Upper lobe of right lung (tissue), 1 donor: ENCODE data around the gene MRPL28. TPM values are rescaled to one million over a fixed set of nuclear protein-coding genes. Genes with fewer than 3 reads are reported as not detected.

Experiments used
- ATAC-seq: fragments of 200-7000 bp; cut with Tn5 transposase; one replicate; pipeline ENCODE4 v1.9.1; 2020; ENCODE audit warnings: mild to moderate bottlenecking, moderate library complexity
- DNase-seq: peaks from one replicate; pipeline ENCODE4 v3.0.0-alpha.2; 2020
- H3K27ac ChIP-seq: fragments of 200-600 bp; one replicate; pipeline ENCODE4 v1.8.0; 2022
- H3K27me3 ChIP-seq: fragments of 200-600 bp; one replicate; pipeline ENCODE4 v1.8.0; 2022; ENCODE audit warnings: mild to moderate bottlenecking
- H3K36me3 ChIP-seq: fragments of 200-600 bp; one replicate; pipeline ENCODE4 v1.8.0; 2022
- H3K4me1 ChIP-seq: fragments of 200-600 bp; one replicate; pipeline ENCODE4 v1.8.0; 2022
- H3K4me3 ChIP-seq: fragments of 200-600 bp; one replicate; pipeline ENCODE4 v1.8.0; 2022; ENCODE audit warnings: mild to moderate bottlenecking
- H3K9me3 ChIP-seq: fragments of 200-600 bp; one replicate; pipeline ENCODE4 v1.8.0; 2022
- intact Hi-C: fragments of 100-400 bp; cut with DNase I; formaldehyde crosslinking; loops from one replicate; pipeline ENCODE4 v1.11.0; 2022
- total RNA-seq: library from RNA; stranded (reverse); fragmentation: NEBNext Ultra II Directional; extraction: Animal tissue kit (Norgen Biotek cat#: 25700); gene quantifications from one replicate; pipeline ENCODE4 v1.2.1, GENCODE V29; 2021
- TF ChIP-seq, protein P1 (sequence below): fragments of 200-600 bp; IDR thresholded peaks from one replicate; pipeline ENCODE4 v1.8.0; 2022; ENCODE audit warnings: antibody characterized with exemption
- donor health status: DM: no; HTN: yes; CAD: no; lungs with severe emphysema.

The MRPL28 gene
- total RNA-seq, 1 donor from 2014 or later: 39.0 TPM

GRCh38 chr16:376817-377418, 6.6 kb upstream of the MRPL28 start:
- no peak for ATAC-seq
- peaks cover 19% of the 10 kb centered on the region for H3K4me1 ChIP-seq
- H3K27me3 ChIP-seq: no peaks in the 10 kb centered on the region
- H3K27ac ChIP-seq: no peak overlapping the region
- H3K9me3 ChIP-seq: no peaks in the 10 kb centered on the region
- TF ChIP-seq, protein P1, sequence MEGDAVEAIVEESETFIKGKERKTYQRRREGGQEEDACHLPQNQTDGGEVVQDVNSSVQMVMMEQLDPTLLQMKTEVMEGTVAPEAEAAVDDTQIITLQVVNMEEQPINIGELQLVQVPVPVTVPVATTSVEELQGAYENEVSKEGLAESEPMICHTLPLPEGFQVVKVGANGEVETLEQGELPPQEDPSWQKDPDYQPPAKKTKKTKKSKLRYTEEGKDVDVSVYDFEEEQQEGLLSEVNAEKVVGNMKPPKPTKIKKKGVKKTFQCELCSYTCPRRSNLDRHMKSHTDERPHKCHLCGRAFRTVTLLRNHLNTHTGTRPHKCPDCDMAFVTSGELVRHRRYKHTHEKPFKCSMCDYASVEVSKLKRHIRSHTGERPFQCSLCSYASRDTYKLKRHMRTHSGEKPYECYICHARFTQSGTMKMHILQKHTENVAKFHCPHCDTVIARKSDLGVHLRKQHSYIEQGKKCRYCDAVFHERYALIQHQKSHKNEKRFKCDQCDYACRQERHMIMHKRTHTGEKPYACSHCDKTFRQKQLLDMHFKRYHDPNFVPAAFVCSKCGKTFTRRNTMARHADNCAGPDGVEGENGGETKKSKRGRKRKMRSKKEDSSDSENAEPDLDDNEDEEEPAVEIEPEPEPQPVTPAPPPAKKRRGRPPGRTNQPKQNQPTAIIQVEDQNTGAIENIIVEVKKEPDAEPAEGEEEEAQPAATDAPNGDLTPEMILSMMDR: no peak
- DNase-seq: no peak
- H3K36me3 ChIP-seq: peaks cover 51% of the 10 kb centered on the region
- intact Hi-C loops: no loop called here
- no peak overlapping the region for H3K4me3 ChIP-seq

DNA sequence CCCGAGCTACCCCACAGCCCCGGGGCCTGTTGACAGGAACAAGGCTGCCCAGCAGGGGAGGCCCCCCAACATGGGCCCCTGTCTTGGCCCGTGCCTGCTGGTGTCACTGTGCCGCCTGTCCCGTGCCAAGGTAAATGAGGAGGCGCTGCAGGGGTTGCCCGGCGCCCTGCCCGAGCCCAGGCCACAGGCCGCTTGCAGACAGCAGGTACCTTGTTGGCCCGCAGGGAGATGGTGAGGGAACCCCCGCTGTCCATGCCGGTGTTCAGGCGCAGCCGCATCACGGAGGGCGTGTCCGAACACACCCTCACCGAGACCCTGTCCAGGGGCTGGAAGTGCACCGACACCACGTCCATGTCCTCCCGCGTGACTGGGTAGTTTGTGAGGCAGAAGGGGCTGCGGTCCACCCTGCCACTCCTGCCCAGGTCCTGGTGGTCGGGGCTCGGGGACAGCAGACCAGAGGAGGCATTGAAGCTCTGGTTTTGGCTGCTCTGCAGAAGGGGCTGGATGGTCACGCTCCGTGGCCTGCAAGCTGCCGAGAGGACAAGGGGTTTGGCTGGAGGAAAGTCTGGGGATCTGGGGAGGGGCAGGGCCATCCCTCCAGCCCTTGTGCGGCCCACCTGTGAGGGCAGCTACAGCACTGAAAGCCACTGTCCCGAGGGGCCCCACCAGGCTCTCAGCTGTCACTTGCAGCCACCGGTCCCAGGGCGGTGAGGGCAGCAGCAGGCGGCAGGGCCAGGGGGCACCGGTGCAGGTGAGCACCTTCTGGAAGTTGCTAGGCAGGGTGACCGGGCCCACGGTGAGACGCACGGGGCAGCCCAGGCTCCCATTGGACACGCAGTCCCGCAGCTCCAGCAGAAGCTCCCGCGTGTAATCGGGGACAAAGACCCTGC, 5.8 kb upstream of the MRPL28 start:
- TF ChIP-seq, protein P1: no peak
- no peak for DNase-seq
- H3K27ac ChIP-seq: no peak overlapping the region
- peaks cover 19% of the 10 kb centered on the region for H3K4me1 ChIP-seq
- ATAC-seq: no peak
- intact Hi-C loops: no loop called here
- no peaks in the 10 kb centered on the region for H3K27me3 ChIP-seq
- H3K36me3 ChIP-seq: peaks cover 55% of the 10 kb centered on the region
- no peak overlapping the region for H3K4me3 ChIP-seq
- H3K9me3 ChIP-seq: no peaks in the 10 kb centered on the region

DNA sequence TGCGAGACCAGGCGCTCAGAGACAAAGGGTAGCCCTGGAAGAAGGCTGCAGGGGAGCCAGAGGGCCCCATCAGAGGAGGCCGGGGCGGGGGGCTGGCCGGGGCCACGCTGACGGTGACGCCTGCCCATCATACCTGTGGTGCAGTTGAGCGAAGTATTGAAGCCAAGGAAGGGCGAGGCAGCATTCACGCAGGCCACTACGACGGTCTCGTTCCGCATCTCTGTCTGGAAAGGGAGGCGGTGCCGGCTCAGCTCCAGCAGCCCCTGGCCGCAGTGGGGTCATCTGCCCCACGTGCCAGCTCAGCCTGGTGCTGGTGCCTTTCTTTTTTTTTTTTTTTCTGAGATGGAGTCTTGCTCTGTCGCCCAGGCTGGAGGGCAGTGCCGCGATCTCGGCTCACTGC, 4.9 kb upstream of the MRPL28 start:
- Histone ChIP-seq H3K4me3 (no peak overlapping the region), H3K27ac (no peak overlapping the region), H3K27me3 (no peaks in the 10 kb centered on the region), H3K9me3 (no peaks in the 10 kb centered on the region), H3K4me1 (peaks cover 16% of the 10 kb centered on the region), H3K36me3 (peaks cover 55% of the 10 kb centered on the region)
- DNase-seq (no peak), ATAC-seq (no peak)
- TF ChIP-seq, protein P1: no peak
- intact Hi-C loops: no loop called here

DNA sequence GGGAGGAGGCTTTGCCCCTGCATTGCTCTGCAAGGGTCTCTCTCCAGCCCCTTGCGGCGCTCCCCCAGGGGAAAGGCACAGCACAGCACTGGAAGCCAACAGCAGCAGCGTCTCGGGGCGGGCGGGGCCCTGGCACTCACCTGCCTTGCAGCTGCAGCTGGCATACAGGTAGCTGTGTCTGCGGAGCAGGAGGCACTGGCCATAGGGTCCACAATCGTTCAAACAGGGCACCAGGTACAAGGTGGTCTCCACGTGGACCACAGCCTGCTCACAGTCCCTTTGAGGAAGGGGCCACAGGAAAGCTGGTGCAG, 4.2 kb upstream of the MRPL28 start:
- TF ChIP-seq, protein P1: no peak
- ATAC-seq: no peak
- Histone ChIP-seq H3K9me3 (no peaks in the 10 kb centered on the region), H3K4me3 (no peak overlapping the region), H3K27me3 (no peaks in the 10 kb centered on the region), H3K27ac (no peak overlapping the region), H3K36me3 (peaks cover 55% of the 10 kb centered on the region), H3K4me1 (peaks cover 15% of the 10 kb centered on the region)
- no peak for DNase-seq
- intact Hi-C loops: no loop called here

DNA sequence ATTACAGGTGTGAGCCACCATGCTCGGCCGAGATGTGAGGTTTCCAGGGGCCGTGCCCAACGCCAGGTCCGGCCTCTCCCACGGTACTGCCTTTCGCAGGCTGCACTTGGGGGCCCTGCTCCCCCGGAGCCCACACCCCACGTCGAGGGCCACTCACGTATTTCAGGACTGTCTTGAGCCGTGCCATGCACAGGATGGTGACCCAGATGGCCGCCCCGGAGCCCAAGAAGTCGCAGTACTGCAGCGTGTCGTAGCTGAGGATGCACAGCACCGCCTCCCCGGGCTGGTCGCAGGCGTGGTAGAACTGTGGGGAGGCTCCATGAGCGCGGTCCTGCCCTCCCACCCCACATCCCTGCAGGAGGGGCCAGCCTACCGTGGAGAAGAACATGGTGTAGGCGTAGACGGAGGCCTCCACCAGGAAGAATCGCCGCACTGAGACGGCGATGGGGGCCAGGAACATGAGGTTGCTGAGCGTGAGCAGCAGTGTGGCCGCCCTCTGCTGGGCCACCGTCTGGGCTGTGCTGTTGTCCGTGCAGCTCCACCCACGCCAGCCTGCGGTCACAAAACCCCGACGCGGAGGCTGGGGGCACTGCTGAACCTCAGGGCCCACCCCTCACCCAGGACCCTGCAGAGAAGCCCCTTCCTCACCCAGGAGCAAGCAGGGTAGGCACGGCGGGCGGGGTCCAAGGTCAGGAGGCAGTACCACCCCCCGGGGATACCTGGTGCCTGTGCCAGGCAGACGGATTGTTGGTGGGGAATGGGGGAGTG, 3.7 kb upstream of the MRPL28 start:
- TF ChIP-seq, protein P1: no peak
- Histone ChIP-seq H3K27me3 (no peaks in the 10 kb centered on the region), H3K36me3 (peaks cover 55% of the 10 kb centered on the region)

More for the DNA sequence above, 3.7 kb upstream of the MRPL28 start:
- Histone ChIP-seq H3K4me1 (peaks cover 16% of the 10 kb centered on the region), H3K4me3 (no peak overlapping the region), H3K9me3 (no peaks in the 10 kb centered on the region), H3K27ac (no peak overlapping the region)
- intact Hi-C loops: no loop called here
- ATAC-seq (no peak), DNase-seq (no peak)
